Right renal cortex interstitium (tissue), 3 donors: ENCODE data around the gene ABCF3. TPM values are rescaled to one million over a fixed set of nuclear protein-coding genes. Genes with fewer than 3 reads are reported as not detected.

Experiments used
- DNase-seq, 3 donors: peaks; one replicate each; pipeline ENCODE4 v3.0.0-alpha.2; 2013; ENCODE audit warnings: low read depth in 3 of 3, low spot score in 2 of 3
- polyA plus RNA-seq, 3 donors: library from polyadenylated mRNA; unstranded; fragments of 120-200 nt; gene quantifications; one replicate each; pipeline ENCODE4 v1.2.1, GENCODE V29; 2013; ENCODE audit not compliant: insufficient read length in 3 of 3

The ABCF3 gene
- polyA plus RNA-seq, 3 donors, result 55.1 to 59.6 (median 56.2) TPM

DNA sequence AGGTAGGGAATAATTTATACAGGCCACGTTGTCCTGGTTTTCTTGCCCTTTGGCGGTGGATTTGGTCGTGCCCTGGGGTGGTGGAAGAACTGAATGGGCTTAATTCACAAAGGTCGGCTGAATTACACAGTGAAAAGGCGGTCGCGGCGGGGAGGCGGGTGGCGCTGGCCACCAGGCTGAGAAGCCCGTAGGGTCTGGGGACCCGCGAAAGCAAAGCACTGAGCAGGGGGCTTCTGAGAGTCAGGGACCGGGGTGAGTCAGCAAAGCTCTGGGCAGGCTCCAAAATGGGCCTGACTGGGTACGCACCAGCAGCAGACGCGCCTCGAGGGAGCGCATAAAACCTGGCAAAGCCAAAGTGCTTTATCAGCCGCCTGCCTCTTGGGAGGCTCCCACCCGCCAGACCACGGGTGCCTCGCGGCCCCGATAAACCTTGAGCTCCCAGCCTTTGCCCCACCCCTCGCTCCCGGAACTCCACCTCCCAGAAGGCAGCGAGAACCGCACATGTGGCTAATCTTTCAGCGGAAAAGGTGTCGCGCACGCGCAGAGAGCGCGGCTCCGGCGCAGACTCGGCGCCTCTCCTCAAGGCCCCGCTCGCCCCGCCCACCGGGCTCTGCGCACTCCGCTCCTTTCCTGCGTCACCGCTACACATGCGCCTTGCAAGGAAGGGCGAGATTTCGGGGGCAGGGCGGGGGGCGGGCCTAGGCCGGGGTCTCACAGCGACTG, 377 bp upstream of the ABCF3 start:
- DNase-seq, result peak; percentile 97 to 99 (median 99)

DNA sequence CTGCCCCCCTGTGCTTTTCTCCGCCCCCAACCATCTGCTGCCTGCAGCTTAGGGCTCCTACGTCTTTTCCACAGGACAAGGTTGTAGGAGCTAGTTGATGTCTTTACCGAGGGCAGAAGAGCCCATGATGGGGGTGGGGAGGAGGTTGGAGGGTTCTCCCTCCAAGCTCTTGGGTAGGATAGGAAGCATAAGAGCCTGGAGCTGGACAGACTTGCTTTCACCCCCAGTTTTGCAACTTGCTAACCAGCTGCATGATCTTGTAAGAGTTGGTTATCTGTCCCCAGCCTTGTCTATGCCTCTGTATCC, 856 bp downstream of the ABCF3 start:
- no peak for DNase-seq

- DNase-seq, result no peak
These were observed 2.1 kb downstream of the ABCF3 start for GRCh38 chr3:184188080-184188479.

GRCh38 chr3:184189421-184189820, 3.4 kb downstream of the ABCF3 start:
- DNase-seq, result no peak

DNA sequence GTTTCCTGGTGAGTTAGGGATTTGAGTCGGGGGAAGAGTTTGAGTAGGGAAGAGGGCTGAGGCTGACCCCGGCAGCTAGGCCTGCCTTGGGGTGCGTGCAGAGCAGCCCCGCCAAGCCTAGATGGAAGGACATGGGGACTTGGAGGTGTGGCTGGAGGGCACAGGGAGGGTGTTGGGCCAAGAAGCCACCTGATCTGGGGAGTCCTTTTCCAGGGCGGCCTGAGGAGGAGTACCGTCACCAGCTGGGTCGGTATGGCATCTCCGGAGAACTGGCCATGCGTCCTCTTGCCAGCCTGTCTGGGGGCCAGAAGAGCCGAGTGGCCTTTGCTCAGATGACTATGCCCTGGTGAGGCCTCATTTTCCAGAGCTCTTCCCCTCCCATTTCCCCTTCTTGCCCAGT, 6.9 kb downstream of the ABCF3 start:
- no peak for DNase-seq

GRCh38 chr3:184193991-184194539, 8.1 kb downstream of the ABCF3 start:
- no peak for DNase-seq

DNA sequence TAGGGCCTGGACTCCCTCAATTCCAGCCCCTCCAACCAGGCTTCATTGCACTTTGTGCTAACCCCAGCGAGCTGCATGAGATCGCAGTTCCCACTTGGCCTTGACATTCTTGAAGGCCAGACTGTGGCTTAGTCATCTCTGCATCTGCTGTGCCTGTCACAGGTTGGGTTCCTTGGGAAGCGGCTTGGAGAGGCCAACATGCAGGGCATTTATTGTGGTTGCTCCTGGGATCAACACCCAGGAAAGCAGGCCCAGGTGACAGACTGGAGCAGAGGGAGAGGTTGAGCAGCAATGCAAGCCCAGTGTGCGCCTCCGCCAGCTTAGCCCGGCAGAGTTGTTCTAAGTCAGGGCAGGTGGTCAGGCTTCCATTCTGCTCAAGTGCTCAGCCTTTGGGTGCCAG, 10.5 kb downstream of the ABCF3 start:
- DNase-seq, result no peak

DNA sequence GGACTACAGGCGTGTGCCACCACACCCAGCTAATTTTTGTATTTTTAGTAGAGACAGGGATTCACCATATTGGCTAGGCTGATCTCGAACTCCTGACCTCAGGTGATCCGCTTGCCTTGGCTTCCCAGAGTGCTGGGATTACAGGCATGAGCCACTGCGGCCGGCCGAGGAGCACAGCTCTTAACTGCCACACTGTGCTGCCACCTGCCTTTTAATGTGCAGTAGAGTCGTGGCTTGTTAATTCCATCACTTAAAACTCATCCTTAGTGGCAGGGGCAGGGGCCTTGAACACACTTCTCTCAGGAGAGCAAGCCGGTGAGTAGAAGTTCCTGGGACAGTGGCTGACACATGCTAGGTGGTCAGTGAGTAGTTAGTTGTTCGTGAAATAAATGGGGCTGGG, 12.5 kb downstream of the ABCF3 start:
- DNase-seq, result no peak

GRCh38 chr3:184200825-184201224, 14.8 kb downstream of the ABCF3 start:
- DNase-seq, result no peak

- DNase-seq, result no peak
These were observed 17.5 kb downstream of the ABCF3 start for GRCh38 chr3:184203526-184203925.

DNA sequence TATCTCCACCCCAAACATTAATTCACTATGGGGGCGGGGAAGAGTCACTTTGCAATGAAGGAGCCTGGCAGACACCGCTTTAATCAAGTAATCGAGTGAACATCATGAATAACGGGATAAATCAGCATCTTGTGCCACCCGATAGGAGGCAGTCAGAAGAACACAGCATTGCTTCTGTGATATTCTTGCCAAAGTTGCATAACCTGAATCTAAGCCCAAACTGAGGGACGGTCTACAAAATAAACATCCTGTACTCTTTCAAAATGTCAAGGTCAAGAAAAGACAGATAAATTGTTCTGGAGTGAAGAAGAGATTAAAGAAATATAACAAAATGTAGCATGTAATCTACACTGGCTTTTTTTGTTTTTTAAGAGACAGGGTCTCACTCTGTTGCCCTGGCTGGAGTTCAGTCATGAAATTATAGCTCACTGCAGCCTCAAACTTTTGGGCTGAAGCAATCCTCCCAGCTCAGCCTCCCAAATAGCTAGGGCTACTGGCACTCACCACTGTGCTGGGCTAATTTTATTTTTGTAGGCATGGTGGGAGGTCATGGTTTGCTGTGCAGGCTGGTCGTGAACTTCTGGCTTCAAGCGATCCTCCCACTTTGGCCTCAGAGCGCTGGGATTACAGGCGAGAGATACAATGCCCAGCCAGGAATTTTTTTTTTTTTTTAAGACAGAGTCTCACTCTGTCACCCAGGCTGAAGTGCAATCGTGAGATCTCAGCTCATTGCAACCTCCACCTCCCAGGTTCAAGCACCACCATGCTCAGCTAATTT, 23.3 kb downstream of the ABCF3 start:
- no peak for DNase-seq

DNA sequence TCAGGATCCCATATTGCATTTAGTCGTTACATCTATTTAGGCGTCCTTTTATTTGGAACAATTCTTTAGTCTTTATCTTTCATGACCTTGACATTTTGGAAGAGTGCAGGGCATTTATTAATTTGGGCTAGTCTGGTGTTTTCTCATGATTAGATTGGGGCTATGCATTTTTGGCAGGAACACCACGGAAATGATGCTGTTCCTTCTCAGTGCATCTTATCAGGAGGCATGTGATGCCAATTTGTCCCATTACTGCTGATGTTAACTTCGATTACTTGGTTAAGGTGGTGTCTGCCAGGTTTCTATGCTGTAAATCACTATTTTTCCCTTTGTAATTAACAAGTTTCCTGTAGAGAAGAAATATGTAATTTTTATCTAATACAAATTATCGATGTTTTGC, 25.3 kb downstream of the ABCF3 start:
- DNase-seq, result no peak

DNA sequence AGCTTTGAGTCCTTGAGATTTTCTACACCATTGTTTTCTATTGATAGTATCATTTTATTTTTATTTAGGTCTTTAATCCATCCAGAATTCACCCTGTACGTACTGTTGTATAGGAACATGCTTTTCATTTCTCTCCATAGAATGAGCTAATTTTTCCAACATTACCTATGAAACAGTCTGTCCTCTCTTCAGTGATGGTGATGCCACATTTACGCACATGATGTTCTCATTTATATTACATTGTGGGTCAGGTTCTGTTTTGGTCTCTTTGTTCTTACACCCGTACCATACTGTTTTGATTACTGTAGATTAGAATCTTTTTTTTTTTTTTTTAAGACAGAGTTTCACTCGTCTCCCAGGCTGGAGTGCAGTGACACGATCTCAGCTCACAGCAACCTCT, 25.7 kb downstream of the ABCF3 start:
- no peak for DNase-seq

DNA sequence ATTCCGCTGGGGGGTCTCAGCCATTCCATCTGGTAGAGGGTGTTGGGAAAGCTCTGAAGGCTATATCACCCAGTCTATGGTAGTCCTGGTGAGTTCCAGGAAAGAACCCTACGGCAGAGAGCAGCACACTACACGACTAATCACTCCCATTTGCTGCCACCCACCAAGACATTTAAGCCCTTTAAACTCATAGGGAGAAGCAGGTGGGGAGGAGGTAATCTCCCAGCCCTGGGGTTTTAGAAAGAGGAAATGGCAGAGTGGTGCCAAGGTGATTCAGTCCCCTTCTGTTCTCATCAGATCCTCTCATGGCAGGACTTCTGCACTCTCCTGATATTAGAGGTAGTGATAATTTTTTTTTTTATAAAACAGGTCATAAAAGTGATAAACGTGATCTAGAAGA, 32.8 kb downstream of the ABCF3 start:
- DNase-seq, result no peak

- no peak for DNase-seq
These were observed 36.5 kb downstream of the ABCF3 start for GRCh38 chr3:184222521-184222920.

GRCh38 chr3:184223946-184224345, 37.9 kb downstream of the ABCF3 start:
- no peak for DNase-seq

DNA sequence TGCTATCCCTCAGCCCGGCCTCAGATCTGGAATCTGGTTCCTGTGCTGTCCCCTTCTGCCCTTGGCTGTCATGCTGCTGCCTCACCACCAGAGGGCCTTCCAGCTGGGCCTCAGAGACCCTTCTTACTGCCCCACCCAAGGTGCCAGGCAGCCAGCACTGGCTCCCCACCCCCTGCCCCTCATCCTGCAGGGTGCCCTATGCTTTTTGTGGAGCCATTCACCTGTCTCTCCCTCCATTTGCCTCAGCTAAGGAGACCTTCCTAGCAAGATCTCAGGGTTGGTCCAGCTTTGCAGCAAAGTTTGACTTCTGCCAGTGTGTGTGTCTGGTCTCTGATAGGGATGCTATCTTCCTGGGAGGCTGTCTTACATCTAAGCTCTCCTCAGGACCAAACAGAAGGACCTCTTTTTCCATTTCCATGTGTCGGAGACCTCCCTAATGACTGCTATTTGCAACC, 41.5 kb downstream of the ABCF3 start:
- no peak for DNase-seq

GRCh38 chr3:184228376-184229137, 42.6 kb downstream of the ABCF3 start:
- no peak for DNase-seq

DNA sequence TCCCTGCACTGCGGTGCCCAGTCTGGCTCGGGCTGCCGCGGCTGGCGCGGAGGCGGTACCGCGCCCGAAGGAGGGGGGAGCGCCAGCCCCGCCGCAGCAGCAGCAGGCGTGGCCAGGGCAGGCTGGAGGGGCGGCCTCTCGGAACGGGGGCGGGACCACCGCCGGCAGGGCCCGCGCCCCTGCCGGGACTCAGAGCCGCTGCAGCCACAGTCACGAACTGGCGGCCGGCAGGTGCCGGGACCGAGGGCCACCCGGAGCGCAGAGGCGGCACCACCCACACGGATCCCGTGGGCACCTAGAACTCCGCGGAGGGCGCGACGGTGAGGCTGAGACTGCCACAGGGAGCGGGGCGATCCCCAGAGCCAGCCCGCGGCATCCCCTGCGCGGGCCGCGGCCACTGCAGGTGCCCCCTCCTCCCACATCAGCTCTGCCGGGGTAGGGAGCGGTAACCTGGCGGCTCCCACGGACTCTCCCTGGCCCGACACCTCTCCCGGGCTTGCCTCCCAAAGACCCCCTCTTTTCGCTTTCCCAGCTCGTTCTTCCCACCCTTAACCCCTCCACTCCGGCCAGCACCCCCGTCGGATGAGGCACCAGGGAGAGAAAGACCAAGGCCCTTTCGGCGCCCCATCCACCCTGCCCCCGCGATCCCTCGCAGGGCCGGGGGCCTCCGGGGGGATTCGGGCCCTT, 43.5 kb downstream of the ABCF3 start, which contains the start of gene VWA5B2:
Gene VWA5B2, plus strand, starts transcription at position 192 of the 687 bp plus-strand sequence. CDS start 944 bp downstream, outside the sequence.
- peak in 1 of 3 donors; percentile 30 for DNase-seq

DNA sequence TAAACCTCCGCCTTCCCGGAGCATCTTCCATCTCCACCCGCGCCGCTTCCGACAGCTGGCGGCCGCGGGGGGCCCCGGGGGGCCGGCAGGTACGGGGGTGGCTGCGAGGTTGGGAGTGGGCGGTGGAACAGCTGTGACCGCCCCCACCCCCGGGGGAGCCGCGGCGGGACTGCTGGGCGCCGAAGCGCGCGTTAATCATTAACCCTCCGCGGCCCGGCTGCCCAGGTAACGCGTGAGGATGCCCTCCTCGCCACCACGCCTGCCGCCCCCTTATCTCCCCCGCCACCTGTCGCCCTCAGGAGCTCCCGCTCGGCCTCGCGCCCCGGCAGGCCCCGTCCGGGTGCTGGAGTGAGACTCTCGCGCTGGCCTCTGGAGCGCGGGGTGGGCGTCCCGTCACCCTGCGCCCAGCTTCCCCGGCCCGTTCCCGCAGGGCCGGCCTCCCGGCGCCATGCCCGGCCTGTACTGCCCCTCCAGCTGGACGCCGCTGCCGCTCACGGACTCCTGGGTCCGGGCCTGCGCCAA, 44.1 kb downstream of the ABCF3 start:
- no peak for DNase-seq
